Measurements from ENCODE around the gene SCART1. TPM values are rescaled to one million over a fixed set of nuclear protein-coding genes. Genes with fewer than 3 reads are reported as not detected.
"Not testable (repeated sequence)": the region's sequence is repeated elsewhere in the genome, so short reads cannot be mapped to it uniquely, and the experiment has no call there.

SCART1 gene
- total RNA-seq, 2 donors from 2014 or later, result 10.6 to 12.1 TPM

DNA sequence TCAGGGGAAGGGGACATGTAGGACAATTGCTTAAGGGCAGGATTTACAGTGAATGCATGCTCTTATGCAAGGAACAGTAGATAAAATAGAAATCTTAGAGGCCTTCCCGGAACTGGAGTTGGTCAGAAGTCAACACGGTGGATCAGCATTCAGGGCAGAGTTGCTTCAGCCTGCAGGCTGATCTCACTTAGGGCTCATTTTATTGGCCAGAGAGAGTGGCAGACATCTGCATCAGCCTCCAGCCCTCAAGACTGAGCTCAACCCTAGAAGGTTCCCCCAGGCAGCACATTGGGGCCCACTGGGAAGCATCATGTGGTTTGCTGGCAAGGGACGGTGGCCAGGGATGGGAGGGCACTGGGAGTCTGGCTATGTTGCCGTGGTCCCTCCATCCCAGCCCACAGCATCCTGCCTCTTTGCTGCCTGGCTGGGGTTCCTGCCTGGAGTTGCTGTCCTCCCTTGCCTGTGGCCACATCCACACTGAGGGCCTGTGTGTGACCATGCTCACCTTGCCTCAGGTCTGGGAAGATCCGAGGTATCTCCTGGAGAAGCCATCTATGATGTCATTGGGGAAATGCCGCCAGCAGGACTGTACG lies 13.0 kb downstream of the SCART1 start:
- no peaks in the 10 kb centered on the region for H3K4me1 ChIP-seq (ENCODE audit: control insufficient read depth in 1 of 2, low read depth in 2 of 2)
- H3K27me3 ChIP-seq (replicated peaks; ENCODE audit: insufficient read depth), result no peaks in the 10 kb centered on the region
- no peaks in the 10 kb centered on the region for H3K9me3 ChIP-seq
- no peak overlapping the region for H3K4me3 ChIP-seq
- H3K27ac ChIP-seq, result no peak overlapping the region
- DNase-seq (ENCODE audit: low spot score) (no peak), ATAC-seq (ENCODE audit: insufficient number of reproducible peaks, low FRiP score, low read depth) (no peak)
- peaks cover 4% of the 10 kb centered on the region for H3K36me3 ChIP-seq
- no peak for TF ChIP-seq CTCF (IDR thresholded peaks at IDR 0.05)

- ATAC-seq (ENCODE audit: insufficient number of reproducible peaks, low FRiP score, low read depth), result no peak
- Histone ChIP-seq H3K9me3 (no peaks in the 10 kb centered on the region), H3K36me3 (peaks cover 4% of the 10 kb centered on the region), H3K4me1 (ENCODE audit: control insufficient read depth in 1 of 2, low read depth in 2 of 2) (no peaks in the 10 kb centered on the region), H3K27ac (no peak overlapping the region), H3K4me3 (no peak overlapping the region), H3K27me3 (replicated peaks; ENCODE audit: insufficient read depth) (no peaks in the 10 kb centered on the region)
- TF ChIP-seq CTCF (IDR thresholded peaks at IDR 0.05), result no peak
- DNase-seq (ENCODE audit: low spot score), result no peak
Measured at GRCh38 chr10:133467286-133467911, 13.7 kb downstream of the SCART1 start.

DNA sequence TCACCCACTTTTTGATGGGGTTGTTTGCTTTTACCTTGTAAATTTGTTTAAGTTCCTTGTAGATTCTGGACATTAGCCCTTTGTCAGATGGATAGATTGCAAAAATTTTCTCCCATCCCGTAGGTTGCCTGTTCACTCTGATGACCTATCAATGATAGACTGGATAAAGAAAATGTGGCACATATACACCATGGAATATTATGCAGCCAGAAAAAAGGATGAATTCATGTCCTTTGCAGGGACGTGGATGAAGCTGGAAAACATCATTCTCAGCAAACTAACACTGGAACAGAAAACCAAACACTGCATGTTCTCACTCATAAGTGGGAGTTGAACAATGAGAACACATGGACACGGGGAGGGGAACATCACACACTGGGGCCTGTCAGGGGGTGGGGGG lies 15.5 kb downstream of the SCART1 start:
- not testable (repeated sequence) for ATAC-seq (ENCODE audit: insufficient number of reproducible peaks, low FRiP score, low read depth); H3K36me3 ChIP-seq; H3K9me3 ChIP-seq; H3K27ac ChIP-seq; H3K27me3 ChIP-seq (replicated peaks; ENCODE audit: insufficient read depth); DNase-seq (ENCODE audit: low spot score); H3K4me3 ChIP-seq; H3K4me1 ChIP-seq (ENCODE audit: control insufficient read depth in 1 of 2, low read depth in 2 of 2)

GRCh38 chr10:133471300-133472109 lies 17.8 kb downstream of the SCART1 start:
- DNase-seq (ENCODE audit: low spot score) (no peak), ATAC-seq (ENCODE audit: insufficient number of reproducible peaks, low FRiP score, low read depth) (no peak)
- H3K9me3 ChIP-seq, result no peaks in the 10 kb centered on the region
- H3K27ac ChIP-seq, result no peak overlapping the region
- no peak overlapping the region for H3K4me3 ChIP-seq
- peaks cover 4% of the 10 kb centered on the region for H3K36me3 ChIP-seq
- TF ChIP-seq CTCF (IDR thresholded peaks at IDR 0.05), result no peak
- H3K4me1 ChIP-seq (ENCODE audit: control insufficient read depth in 1 of 2, low read depth in 2 of 2), result no peaks in the 10 kb centered on the region
- no peaks in the 10 kb centered on the region for H3K27me3 ChIP-seq (replicated peaks; ENCODE audit: insufficient read depth)

GRCh38 chr10:133473270-133473669 lies 19.5 kb downstream of the SCART1 start:
- Histone ChIP-seq H3K4me1 (ENCODE audit: control insufficient read depth in 1 of 2, low read depth in 2 of 2) (no peaks in the 10 kb centered on the region), H3K9me3 (no peaks in the 10 kb centered on the region), H3K27ac (no peak overlapping the region), H3K27me3 (replicated peaks; ENCODE audit: insufficient read depth) (no peaks in the 10 kb centered on the region), H3K36me3 (peaks cover 4% of the 10 kb centered on the region), H3K4me3 (no peak overlapping the region)
- ATAC-seq (ENCODE audit: insufficient number of reproducible peaks, low FRiP score, low read depth) (no peak), DNase-seq (ENCODE audit: low spot score) (no peak)
- TF ChIP-seq CTCF (IDR thresholded peaks at IDR 0.05), result no peak
